ENCODE results near the gene BGLAP. TPM values are rescaled to one million over a fixed set of nuclear protein-coding genes. Genes with fewer than 3 reads are reported as not detected.

Gene BGLAP
- total and polyA plus RNA-seq, 2 of the 13 experiments (the other 11 are each of a cell fraction or from before 2014, with no cell fraction given) = 0.62 to 1.6 TPM

DNA sequence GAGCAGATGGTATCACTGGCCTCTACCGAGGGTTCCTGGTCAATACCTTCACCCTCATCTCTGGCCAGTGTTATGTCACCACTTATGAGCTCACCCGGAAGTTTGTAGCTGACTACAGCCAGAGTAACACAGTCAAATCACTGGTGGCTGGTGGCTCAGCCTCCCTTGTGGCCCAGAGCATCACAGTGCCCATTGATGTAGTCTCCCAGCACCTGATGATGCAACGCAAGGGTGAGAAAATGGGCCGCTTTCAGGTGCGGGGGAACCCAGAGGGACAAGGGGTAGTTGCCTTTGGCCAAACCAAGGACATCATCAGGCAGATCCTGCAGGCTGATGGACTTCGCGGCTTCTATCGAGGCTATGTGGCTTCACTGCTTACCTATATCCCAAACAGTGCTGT, 41.9 kb upstream of the BGLAP start (continued):
- TF ChIP-seq SCMH1 (CRISPR knock-in tag; IDR thresholded peaks at IDR 0.05; ENCODE audit: borderline replicate concordance) (no peak), ZBTB42 (CRISPR knock-in tag; IDR thresholded peaks at IDR 0.05) (no peak), ARID2 (CRISPR knock-in tag; IDR thresholded peaks at IDR 0.05; ENCODE audit: borderline replicate concordance) (no peak), BRCA1 (CRISPR knock-in tag; IDR thresholded peaks at IDR 0.05) (no peak)
- TF ChIP-seq, protein P1, sequence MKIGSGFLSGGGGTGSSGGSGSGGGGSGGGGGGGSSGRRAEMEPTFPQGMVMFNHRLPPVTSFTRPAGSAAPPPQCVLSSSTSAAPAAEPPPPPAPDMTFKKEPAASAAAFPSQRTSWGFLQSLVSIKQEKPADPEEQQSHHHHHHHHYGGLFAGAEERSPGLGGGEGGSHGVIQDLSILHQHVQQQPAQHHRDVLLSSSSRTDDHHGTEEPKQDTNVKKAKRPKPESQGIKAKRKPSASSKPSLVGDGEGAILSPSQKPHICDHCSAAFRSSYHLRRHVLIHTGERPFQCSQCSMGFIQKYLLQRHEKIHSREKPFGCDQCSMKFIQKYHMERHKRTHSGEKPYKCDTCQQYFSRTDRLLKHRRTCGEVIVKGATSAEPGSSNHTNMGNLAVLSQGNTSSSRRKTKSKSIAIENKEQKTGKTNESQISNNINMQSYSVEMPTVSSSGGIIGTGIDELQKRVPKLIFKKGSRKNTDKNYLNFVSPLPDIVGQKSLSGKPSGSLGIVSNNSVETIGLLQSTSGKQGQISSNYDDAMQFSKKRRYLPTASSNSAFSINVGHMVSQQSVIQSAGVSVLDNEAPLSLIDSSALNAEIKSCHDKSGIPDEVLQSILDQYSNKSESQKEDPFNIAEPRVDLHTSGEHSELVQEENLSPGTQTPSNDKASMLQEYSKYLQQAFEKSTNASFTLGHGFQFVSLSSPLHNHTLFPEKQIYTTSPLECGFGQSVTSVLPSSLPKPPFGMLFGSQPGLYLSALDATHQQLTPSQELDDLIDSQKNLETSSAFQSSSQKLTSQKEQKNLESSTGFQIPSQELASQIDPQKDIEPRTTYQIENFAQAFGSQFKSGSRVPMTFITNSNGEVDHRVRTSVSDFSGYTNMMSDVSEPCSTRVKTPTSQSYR (CRISPR knock-in tag; IDR thresholded peaks at IDR 0.05; ENCODE audit: borderline replicate concordance) = no peak

DNA sequence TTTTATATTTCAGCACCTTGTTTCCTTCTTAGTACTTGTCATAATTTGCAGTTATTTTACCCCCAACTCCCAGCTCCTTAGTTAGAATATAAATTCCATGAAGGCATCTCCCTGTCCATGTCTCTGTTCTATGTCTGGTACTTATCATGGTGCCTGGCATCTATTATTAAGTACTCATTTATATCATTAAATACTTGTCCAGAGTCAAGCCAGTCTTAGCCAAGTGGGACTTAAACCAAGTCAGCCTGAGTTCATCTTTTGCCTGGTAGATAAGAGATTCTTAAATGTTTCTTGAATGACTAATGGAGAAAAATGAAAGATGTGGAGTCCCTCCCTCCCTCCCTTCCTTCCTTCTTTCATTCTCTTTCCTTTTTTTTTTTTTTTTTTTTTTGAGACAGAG, 38.7 kb upstream of the BGLAP start:
- Histone ChIP-seq H3K36me3 (replicated peaks in 1 of 2; ENCODE audit: control insufficient read depth in 1 of 2, insufficient read depth in 2 of 2, low read length in 2 of 2) (peaks cover 14 to 47% of the 10 kb centered on the region in 2 experiments), H3K79me2 (ENCODE audit: insufficient read depth, low read length) (no peaks in the 10 kb centered on the region), H3K4me1 (ENCODE audit: insufficient read depth, low read length) (peaks cover 11% of the 10 kb centered on the region), H3K27ac (ENCODE audit: extremely low read length, insufficient read depth, low read length) (no peak overlapping the region), H3K9me3 (ENCODE audit: low read length) (no peaks in the 10 kb centered on the region), H3K9ac (ENCODE audit: insufficient read depth, low read depth, low read length) (no peak overlapping the region), H3K4me2 (ENCODE audit: low read depth, low read length) (no peak overlapping the region), H4K20me1 (ENCODE audit: insufficient read depth, low read length) (no peaks in the 10 kb centered on the region), H2AFZ (ENCODE audit: low read length) (no peak overlapping the region), H3K4me3 (replicated peaks in 1 of 3; ENCODE audit: insufficient read depth in 1 of 3, low read depth in 2 of 3, low read length in 3 of 3) (no peak overlapping the region), H3K27me3 (ENCODE audit: control insufficient read depth in 1 of 2, insufficient read depth in 2 of 2, low read length in 2 of 2) (no peaks in the 10 kb centered on the region)
- intact Hi-C loops (cut with micrococcal nuclease; ENCODE audit: unreplicated experiment) (loop anchor here (10.0 kb wide), 1 partner anchor 891 kb away; the partner anchor contains the start of gene ETV3L), in situ Hi-C loops (cut with HindIII; ENCODE audit: extremely low pct_ligation_motif_present, low pct_unique_long_range_greater_than_20kb) (no loop called here)
- ChIA-PET POLR2A (interaction anchor here (1.5 kb wide), 1 partner anchor 10 kb away, joined by 8 read pairs; the partner anchor contains the start of gene PMF1), CTCF (ENCODE audit: low intra/inter-chr PET ratio, low total read pairs) (no interaction called here)
- no TSS peak for BruUV-seq (replicated peaks)
- no peak for FAIRE-seq
- no peak for ATAC-seq
- DNase-seq (ENCODE audit: low spot score) = no peak
- no peak for TF ChIP-seq FIP1L1 (IDR thresholded peaks at IDR 0.05; ENCODE audit: borderline replicate concordance, insufficient read depth, low read depth, low read length)
- TF ChIP-seq AGO1 (IDR thresholded peaks at IDR 0.05; ENCODE audit: low read depth, low read length, poor library complexity, severe bottlenecking) = no peak
- no peak for TF ChIP-seq ELF3 (CRISPR knock-in tag; IDR thresholded peaks at IDR 0.05)
- TF ChIP-seq, protein P2, sequence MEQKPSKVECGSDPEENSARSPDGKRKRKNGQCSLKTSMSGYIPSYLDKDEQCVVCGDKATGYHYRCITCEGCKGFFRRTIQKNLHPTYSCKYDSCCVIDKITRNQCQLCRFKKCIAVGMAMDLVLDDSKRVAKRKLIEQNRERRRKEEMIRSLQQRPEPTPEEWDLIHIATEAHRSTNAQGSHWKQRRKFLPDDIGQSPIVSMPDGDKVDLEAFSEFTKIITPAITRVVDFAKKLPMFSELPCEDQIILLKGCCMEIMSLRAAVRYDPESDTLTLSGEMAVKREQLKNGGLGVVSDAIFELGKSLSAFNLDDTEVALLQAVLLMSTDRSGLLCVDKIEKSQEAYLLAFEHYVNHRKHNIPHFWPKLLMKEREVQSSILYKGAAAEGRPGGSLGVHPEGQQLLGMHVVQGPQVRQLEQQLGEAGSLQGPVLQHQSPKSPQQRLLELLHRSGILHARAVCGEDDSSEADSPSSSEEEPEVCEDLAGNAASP (CRISPR knock-in tag; IDR thresholded peaks at IDR 0.05; ENCODE audit: borderline replicate concordance) = no peak
- no peak for TF ChIP-seq RFX3 (CRISPR knock-in tag; IDR thresholded peaks at IDR 0.05)
- TF ChIP-seq CBFB (CRISPR knock-in tag; IDR thresholded peaks at IDR 0.05) = no peak
- no peak for TF ChIP-seq PHF8 (CRISPR knock-in tag; IDR thresholded peaks at IDR 0.05)
- TF ChIP-seq, protein P3, sequence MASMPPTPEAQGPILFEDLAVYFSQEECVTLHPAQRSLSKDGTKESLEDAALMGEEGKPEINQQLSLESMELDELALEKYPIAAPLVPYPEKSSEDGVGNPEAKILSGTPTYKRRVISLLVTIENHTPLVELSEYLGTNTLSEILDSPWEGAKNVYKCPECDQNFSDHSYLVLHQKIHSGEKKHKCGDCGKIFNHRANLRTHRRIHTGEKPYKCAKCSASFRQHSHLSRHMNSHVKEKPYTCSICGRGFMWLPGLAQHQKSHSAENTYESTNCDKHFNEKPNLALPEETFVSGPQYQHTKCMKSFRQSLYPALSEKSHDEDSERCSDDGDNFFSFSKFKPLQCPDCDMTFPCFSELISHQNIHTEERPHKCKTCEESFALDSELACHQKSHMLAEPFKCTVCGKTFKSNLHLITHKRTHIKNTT (CRISPR knock-in tag; IDR thresholded peaks at IDR 0.05) = no peak
- no peak for TF ChIP-seq NR2F1 (CRISPR knock-in tag; IDR thresholded peaks at IDR 0.05)
- TF ChIP-seq HOXA7 (CRISPR knock-in tag; IDR thresholded peaks at IDR 0.05) = no peak
- TF ChIP-seq, protein P4, sequence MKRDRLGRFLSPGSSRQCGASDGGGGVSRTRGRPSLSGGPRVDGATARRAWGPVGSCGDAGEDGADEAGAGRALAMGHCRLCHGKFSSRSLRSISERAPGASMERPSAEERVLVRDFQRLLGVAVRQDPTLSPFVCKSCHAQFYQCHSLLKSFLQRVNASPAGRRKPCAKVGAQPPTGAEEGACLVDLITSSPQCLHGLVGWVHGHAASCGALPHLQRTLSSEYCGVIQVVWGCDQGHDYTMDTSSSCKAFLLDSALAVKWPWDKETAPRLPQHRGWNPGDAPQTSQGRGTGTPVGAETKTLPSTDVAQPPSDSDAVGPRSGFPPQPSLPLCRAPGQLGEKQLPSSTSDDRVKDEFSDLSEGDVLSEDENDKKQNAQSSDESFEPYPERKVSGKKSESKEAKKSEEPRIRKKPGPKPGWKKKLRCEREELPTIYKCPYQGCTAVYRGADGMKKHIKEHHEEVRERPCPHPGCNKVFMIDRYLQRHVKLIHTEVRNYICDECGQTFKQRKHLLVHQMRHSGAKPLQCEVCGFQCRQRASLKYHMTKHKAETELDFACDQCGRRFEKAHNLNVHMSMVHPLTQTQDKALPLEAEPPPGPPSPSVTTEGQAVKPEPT (CRISPR knock-in tag; IDR thresholded peaks at IDR 0.05; ENCODE audit: low read depth) = no peak

Measured in HepG2 (cell line).